Type B pancreatic cell (in vitro differentiated cells): ENCODE results near the gene FAM180B. TPM values are rescaled to one million over a fixed set of nuclear protein-coding genes. Genes with fewer than 3 reads are reported as not detected.

Experiments
- DNase-seq: peaks from one replicate; pipeline ENCODE4 v3.0.0; 2021; ENCODE audit warnings: mixed read lengths; ENCODE audit not compliant: unreplicated experiment; ENCODE audit errors: extremely low spot score
- H3K27ac Mint-ChIP-seq: 2 replicates; pipeline ENCODE4 v1.8.0; 2021; ENCODE audit warnings: mild to moderate bottlenecking, mixed read lengths
- H3K27me3 Mint-ChIP-seq: 2 replicates; pipeline ENCODE4 v1.8.0; 2021; ENCODE audit warnings: mixed read lengths
- H3K36me3 Mint-ChIP-seq: 2 replicates; pipeline ENCODE4 v1.8.0; 2021; ENCODE audit warnings: mixed read lengths
- H3K4me1 Mint-ChIP-seq: one replicate; pipeline ENCODE4 v1.8.0; 2021; ENCODE audit warnings: mixed read lengths; ENCODE audit not compliant: unreplicated experiment
- H3K4me3 Mint-ChIP-seq: 2 replicates; pipeline ENCODE4 v1.8.0; 2021; ENCODE audit warnings: mild to moderate bottlenecking, mixed read lengths
- H3K9me3 Mint-ChIP-seq: 2 replicates; pipeline ENCODE4 v1.8.0; 2021; ENCODE audit warnings: mixed read lengths
- CTCF ChIP-seq: fragments of 200-600 bp; sonication (generic); conservative IDR thresholded peaks from 2 replicates; pipeline ENCODE4 v1.5.0; 2021; ENCODE audit warnings: antibody characterized with exemption, mild to moderate bottlenecking
- long read RNA-seq: library from polyadenylated mRNA; unstranded; transcript quantifications from one replicate; pipeline ENCODE4 v2.0.0, GENCODE V29; 2020
- total RNA-seq: library from RNA; stranded (reverse); gene quantifications from 2 replicates; pipeline ENCODE4 v1.2.1, GENCODE V29; 2021; ENCODE audit warnings: low replicate concordance

Gene FAM180B
- total RNA-seq: 0.43 TPM in 1 of 2 replicates, not detected in the other
- long read RNA-seq: 0 reads

GRCh38 chr11:47586098-47586855 is at the start of gene FAM180B:
FAM180B (plus strand) TSS chr11:47586678; CDS start chr11:47586769, 91 bp downstream.
- Mint-ChIP-seq H3K27ac (peak within 1 kb of the TSS; percentile 24), H3K9me3 (no peaks in the 10 kb centered on the region), H3K4me3 (no peak within 1 kb of the TSS), H3K36me3 (peaks cover 22% of the 10 kb centered on the region), H3K4me1 (peaks cover 5% of the 10 kb centered on the region), H3K27me3 (no peaks in the 10 kb centered on the region)
- no peak for DNase-seq
- no peak for TF ChIP-seq CTCF

GRCh38 chr11:47536915-47537314 is 49.6 kb upstream of the FAM180B start:
- no peak for DNase-seq
- peaks cover 37% of the 10 kb centered on the region for H3K4me1 Mint-ChIP-seq

GRCh38 chr11:47538741-47539565 is 47.5 kb upstream of the FAM180B start:
- no peaks in the 10 kb centered on the region for H3K27me3 Mint-ChIP-seq
- peaks cover 33% of the 10 kb centered on the region for H3K4me1 Mint-ChIP-seq
- H3K36me3 Mint-ChIP-seq: peaks cover 15% of the 10 kb centered on the region
- no peak overlapping the region for H3K4me3 Mint-ChIP-seq
- DNase-seq: no peak
- peak overlapping the region; percentile 79 for H3K27ac Mint-ChIP-seq
- no peak for TF ChIP-seq CTCF
- no peaks in the 10 kb centered on the region for H3K9me3 Mint-ChIP-seq

More at GRCh38 chr11:47536915-47537314, 49.6 kb upstream of the FAM180B start:
- Mint-ChIP-seq H3K9me3 (no peaks in the 10 kb centered on the region), H3K27ac (no peak overlapping the region), H3K27me3 (no peaks in the 10 kb centered on the region), H3K4me3 (no peak overlapping the region), H3K36me3 (peaks cover 15% of the 10 kb centered on the region)
- no peak for TF ChIP-seq CTCF

GRCh38 chr11:47539681-47540039 is 46.8 kb upstream of the FAM180B start:
- Mint-ChIP-seq H3K27ac (peak overlapping the region; percentile 79), H3K4me1 (peaks cover 36% of the 10 kb centered on the region), H3K9me3 (no peaks in the 10 kb centered on the region), H3K4me3 (no peak overlapping the region), H3K27me3 (no peaks in the 10 kb centered on the region), H3K36me3 (peaks cover 19% of the 10 kb centered on the region)
- TF ChIP-seq CTCF: peak; percentile 26
- no peak for DNase-seq

- no peak for TF ChIP-seq CTCF
- Mint-ChIP-seq H3K27ac (peak overlapping the region; percentile 79), H3K4me3 (no peak overlapping the region), H3K4me1 (peaks cover 30% of the 10 kb centered on the region), H3K9me3 (no peaks in the 10 kb centered on the region), H3K36me3 (peaks cover 15% of the 10 kb centered on the region), H3K27me3 (no peaks in the 10 kb centered on the region)
- DNase-seq: no peak
Measured at GRCh38 chr11:47541070-47541469, 45.4 kb upstream of the FAM180B start.
